IMR-90 (cell line): ENCODE measurements around the gene ACADS. TPM values are rescaled to one million over a fixed set of nuclear protein-coding genes. Genes with fewer than 3 reads are reported as not detected.

ENCODE experiments used
- ATAC-seq: fragments of 200-7000 bp; cut with Tn5 transposase; 2 replicates; pipeline ENCODE4 v1.9.1; 2020; ENCODE audit warnings: low read depth, mild to moderate bottlenecking, moderate library complexity
- BruUV-seq: library from RNA; stranded (reverse); fragments of 400-500 nt; replicated peaks from 2 replicates; lab custom pipeline; 2021; lab: Mats Ljungman, UMichigan
- CTCF ChIA-PET: fragments of 300-600 bp; formaldehyde crosslinking; extraction: SDS; loops from one replicate; lab custom pipeline; 2021; ENCODE audit warnings: antibody characterized with exemption; lab: Yijun Ruan, JAX
- POLR2A ChIA-PET: fragments of 300-600 bp; sonication (Branson Sonifier 250); formaldehyde crosslinking; loops from one replicate; lab custom pipeline; 2022; ENCODE audit warnings: antibody characterized with exemption; ENCODE audit not compliant: unreplicated experiment; lab: Charles Lee
- DNase-seq: peaks from one replicate; pipeline ENCODE4 v3.0.0; 2013
- H2AFZ ChIP-seq: replicated peaks from 2 replicates; pipeline ENCODE3; 2013; ENCODE audit warnings: low read length, mild to moderate bottlenecking; ENCODE audit not compliant: poor library complexity
- H2AK5ac ChIP-seq: 2 replicates; pipeline ENCODE4 v1.6.1; 2013; ENCODE audit warnings: low read depth, low read length, inconsistent platforms
- H2AK9ac ChIP-seq: replicated peaks from 2 replicates; pipeline ENCODE3; 2013; ENCODE audit warnings: mild to moderate bottlenecking, low read depth, low read length, moderate library complexity; ENCODE audit not compliant: poor library complexity
- H2BK120ac ChIP-seq: 2 replicates; pipeline ENCODE4 v1.6.1; 2013; ENCODE audit warnings: low read depth, low read length, inconsistent platforms
- H2BK15ac ChIP-seq: 3 replicates; pipeline ENCODE4 v1.6.1; 2013; ENCODE audit warnings: low read depth, low read length, inconsistent platforms
- H2BK20ac ChIP-seq: 2 replicates; pipeline ENCODE4 v1.6.1; 2013; ENCODE audit warnings: low read depth, mild to moderate bottlenecking, inconsistent platforms, low read length, moderate library complexity
- H2BK5ac ChIP-seq: 2 replicates; pipeline ENCODE4 v1.6.1; 2013; ENCODE audit warnings: mild to moderate bottlenecking, low read depth, low read length, inconsistent platforms; ENCODE audit not compliant: poor library complexity, severe bottlenecking
- H3K14ac ChIP-seq: replicated peaks from 2 replicates; pipeline ENCODE4 v1.6.1; 2013; ENCODE audit warnings: low read depth, low read length, inconsistent platforms
- H3K18ac ChIP-seq: 2 replicates; pipeline ENCODE4 v1.6.1; 2013; ENCODE audit warnings: low read depth, low read length, control low read depth
- H3K23ac ChIP-seq: 2 replicates; pipeline ENCODE4 v1.6.1; 2013; ENCODE audit warnings: low read depth, low read length, inconsistent platforms
- H3K27ac ChIP-seq: 2 replicates; pipeline ENCODE4 v1.5.1; 2013; ENCODE audit warnings: mild to moderate bottlenecking, control low read depth, low read length; ENCODE audit not compliant: insufficient read depth
- H3K27me3 ChIP-seq: 2 replicates; pipeline ENCODE4 v1.6.1; 2013; ENCODE audit warnings: low read length; ENCODE audit not compliant: control insufficient read depth, insufficient read depth
- H3K36me3 ChIP-seq: 2 replicates; pipeline ENCODE4 v1.6.1; 2013; ENCODE audit warnings: low read length, mixed read lengths; ENCODE audit not compliant: control insufficient read depth, insufficient read depth
- H3K4ac ChIP-seq: 2 replicates; pipeline ENCODE4 v1.6.1; 2013; ENCODE audit warnings: low read depth, low read length, inconsistent platforms
- H3K4me1 ChIP-seq: 2 replicates; pipeline ENCODE4 v1.6.1; 2013; ENCODE audit warnings: low read length, mixed read lengths; ENCODE audit not compliant: control insufficient read depth, insufficient read depth
- H3K4me2 ChIP-seq: 2 replicates; pipeline ENCODE4 v1.6.1; 2013; ENCODE audit warnings: low read depth, mild to moderate bottlenecking, control low read depth, low read length, moderate library complexity
- H3K4me3 ChIP-seq: 2 replicates; pipeline ENCODE4 v1.5.1; 2013; ENCODE audit warnings: low read depth, mild to moderate bottlenecking, control low read depth, low read length, moderate library complexity; ENCODE audit not compliant: insufficient read depth
- H3K56ac ChIP-seq: 2 replicates; pipeline ENCODE4 v1.6.1; 2013; ENCODE audit warnings: low read length, inconsistent platforms; ENCODE audit not compliant: insufficient read depth; ENCODE audit errors: extremely low read depth
- H3K79me1 ChIP-seq, 2 experiments: 2 replicates each; pipeline ENCODE4 v1.6.1; 2013; ENCODE audit warnings: low read length in 2 of 2, inconsistent platforms in 1 of 2, low read depth in 1 of 2
- H3K9ac ChIP-seq: 2 replicates; pipeline ENCODE4 v1.6.1; 2013; ENCODE audit warnings: low read depth, low read length, control low read depth
- H3K9me1 ChIP-seq: 2 replicates; pipeline ENCODE4 v1.6.1; 2013; ENCODE audit warnings: low read length, inconsistent platforms; ENCODE audit not compliant: insufficient read depth
- H3K9me3 ChIP-seq: 2 replicates; pipeline ENCODE4 v1.6.1; 2013; ENCODE audit warnings: low read length; ENCODE audit not compliant: control insufficient read depth, insufficient read depth
- H4K20me1 ChIP-seq: 2 replicates; pipeline ENCODE4 v1.6.1; 2013; ENCODE audit warnings: low read length, inconsistent platforms; ENCODE audit not compliant: insufficient read depth
- H4K5ac ChIP-seq: 2 replicates; pipeline ENCODE4 v1.6.1; 2013; ENCODE audit warnings: mild to moderate bottlenecking, low read depth, low read length, control low read depth
- H4K8ac ChIP-seq, 2 experiments: 2 replicates each; pipeline ENCODE4 v1.6.1; 2013; ENCODE audit warnings: low read depth in 2 of 2, low read length in 2 of 2, control low read depth in 1 of 2, inconsistent platforms in 1 of 2
- H4K91ac ChIP-seq: 2 replicates; pipeline ENCODE4 v1.6.1; 2013; ENCODE audit warnings: low read depth, low read length, inconsistent platforms; ENCODE audit not compliant: insufficient read depth
- CEBPB ChIP-seq: IDR thresholded peaks from 2 replicates; pipeline ENCODE4 v1.6.1; 2012; ENCODE audit warnings: low read depth, low read length, improper control_type of control experiment
- POLR2A ChIP-seq: IDR thresholded peaks from 2 replicates; pipeline ENCODE4 v1.6.1; 2012; ENCODE audit warnings: mild to moderate bottlenecking, low read depth, low read length
- RCOR1 ChIP-seq: IDR thresholded peaks from 2 replicates; pipeline ENCODE4 v1.6.1; 2012; ENCODE audit warnings: mild to moderate bottlenecking, low read length, improper control_type of control experiment; ENCODE audit not compliant: insufficient replicate concordance
- SMC3 ChIP-seq: fragments of 150-350 bp; IDR thresholded peaks from 2 replicates; pipeline ENCODE4 v1.6.1; 2016; ENCODE audit warnings: low read depth, mild to moderate bottlenecking, antibody characterized with exemption, low read length, moderate library complexity
- WGBS, 2 experiments: methylation state at CpG; one replicate each; pipeline versions ENCODE4 v1.1.5 to v1.1.7; 2013; ENCODE audit warnings: missing lambda C conversion rate in 2 of 2; ENCODE audit not compliant: insufficient read length in 1 of 2; ENCODE audit errors: extremely low coverage in 2 of 2; 5-methylcytosine and 5-hydroxymethylcytosine counted together
- dilution Hi-C: fragments of 300-500 bp; cut with HindIII; formaldehyde crosslinking; loops from one replicate; pipeline ENCODE4 v1.14.3; 2018; ENCODE audit warnings: low sequenced_read_pairs; ENCODE audit not compliant: unreplicated experiment
- in situ Hi-C: fragments of 300-500 bp; cut with MboI; formaldehyde crosslinking; loops from 3 replicates; pipeline ENCODE4 v1.14.3; 2019; ENCODE audit warnings: low sequenced_read_pairs, inconsistent platforms, mixed read lengths
- intact Hi-C: fragments of 100-400 bp; cut with micrococcal nuclease; formaldehyde crosslinking; loops from 2 replicates; pipeline ENCODE4 v1.10.0; 2022
- polyA plus RNA-seq, 3 experiments: library from polyadenylated mRNA; depleted of rRNA; stranded (reverse); fragments of >200 nt; gene quantifications; 2 replicates each; pipeline ENCODE4 v1.2.3, GENCODE V29; 2012; ENCODE audit warnings: low replicate concordance in 1 of 3
- total RNA-seq: library from RNA; depleted of rRNA; stranded (reverse); fragments of >200 nt; gene quantifications from 2 replicates; pipeline ENCODE4 v1.2.3, GENCODE V29; 2012

The ACADS gene
- total and polyA plus RNA-seq, 2 of the 4 experiments (the other 2 are of a cell fraction), result 2.9 to 5.5 TPM

DNA sequence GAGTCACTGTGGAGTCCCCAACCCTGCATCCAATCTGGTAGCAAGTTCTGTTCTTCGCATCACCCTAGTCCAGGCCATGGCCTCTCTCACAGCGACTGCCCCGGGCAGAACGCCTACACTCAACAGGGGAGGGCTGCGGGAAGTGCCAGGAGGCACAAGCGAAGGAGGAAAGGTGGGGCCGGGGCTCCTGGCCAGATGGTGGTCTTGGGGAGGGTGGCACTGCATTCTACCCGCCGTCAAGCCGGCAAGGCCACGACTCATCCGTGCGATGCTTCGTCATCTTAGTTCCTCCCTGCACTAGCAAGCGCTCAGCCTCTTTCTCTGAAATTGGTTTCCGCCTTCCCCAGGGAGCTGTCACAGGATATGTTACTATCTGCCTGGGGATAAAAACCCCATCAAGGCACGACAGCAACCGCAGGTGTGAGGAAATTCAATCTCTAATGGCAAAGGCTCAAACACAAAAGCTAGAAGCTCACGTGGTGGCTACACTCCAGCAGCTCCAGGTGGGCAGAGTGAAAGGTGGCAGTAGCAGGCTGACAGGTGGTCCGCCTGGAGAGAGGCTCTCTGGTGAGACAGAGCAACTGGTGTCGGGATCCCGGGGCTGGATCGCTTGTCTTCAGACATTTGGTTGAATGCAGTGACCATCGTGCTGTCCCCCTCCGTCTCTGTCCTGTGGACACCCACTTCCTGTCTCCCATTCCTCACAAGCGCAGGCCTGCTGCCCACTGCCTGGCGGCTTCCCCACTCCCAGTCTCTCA is 34.1 kb downstream of the ACADS start (continued):
- TF ChIP-seq POLR2A, result no peak

DNA sequence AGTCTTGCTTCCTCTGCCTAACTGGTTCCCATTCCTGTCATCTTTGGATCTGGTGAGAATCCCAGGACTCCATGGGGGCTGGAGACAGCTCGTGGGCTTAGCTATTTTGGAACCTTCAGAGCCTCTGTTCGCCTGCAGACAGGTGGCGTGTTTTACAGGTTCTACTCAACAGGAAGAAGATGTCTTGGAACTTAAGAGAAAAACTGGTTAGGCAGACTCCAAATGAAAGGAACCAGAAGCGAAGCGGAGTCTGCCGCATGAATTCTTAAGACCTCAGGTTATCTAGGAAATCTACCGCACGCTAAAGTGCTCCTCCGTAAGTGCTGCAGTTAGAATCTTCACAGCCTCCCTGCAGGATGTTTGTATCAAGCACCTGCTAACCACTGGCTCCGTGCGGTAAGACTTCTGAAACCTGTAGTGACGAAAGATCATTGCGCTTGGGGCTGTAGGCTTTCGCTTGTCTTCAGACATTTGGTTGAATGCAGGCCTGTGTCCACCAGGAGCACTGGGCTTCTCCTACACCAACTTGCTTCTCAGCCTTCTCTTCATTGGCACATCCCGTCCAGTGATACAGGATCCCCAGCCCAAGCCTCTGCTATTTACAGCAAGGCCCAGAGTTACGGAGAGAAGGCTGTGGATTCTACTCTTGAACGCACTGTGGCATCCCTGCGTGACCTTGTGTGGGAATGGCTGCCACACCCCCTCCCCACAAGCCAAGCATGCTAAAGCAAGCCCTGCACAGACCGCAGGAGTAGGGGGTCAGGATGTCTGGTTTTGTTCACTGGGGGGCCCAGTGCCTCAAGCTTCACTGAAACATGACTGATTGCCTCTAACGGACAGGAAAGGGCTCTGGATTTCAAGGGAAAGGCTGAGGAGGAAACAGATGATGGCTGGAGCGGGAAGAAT is 35.0 kb downstream of the ACADS start:
- no peaks in the 10 kb centered on the region for H4K20me1 ChIP-seq
- no peak overlapping the region for H2BK15ac ChIP-seq
- H2BK5ac ChIP-seq, result no peak overlapping the region
- H2BK120ac ChIP-seq, result no peak overlapping the region
- no peak overlapping the region for H4K91ac ChIP-seq
- intact Hi-C loops (loop anchor here (5.0 kb wide), 1 partner anchor 433 kb away; the partner anchor contains the start of gene PLA2G1B), in situ Hi-C loops (no loop called here), dilution Hi-C loops (no loop called here)
- no peaks in the 10 kb centered on the region; the same call in 1 of the 2 replicates for H3K9me1 ChIP-seq
- H3K4ac ChIP-seq, result no peak overlapping the region
- no peak overlapping the region for H3K9ac ChIP-seq
- H2AFZ ChIP-seq, result no peak overlapping the region
- no peaks in the 10 kb centered on the region for H3K4me1 ChIP-seq
- WGBS, 2 experiments, result 87% methylated on average over 9 of the region's 21 CpGs; no CpG with 5 or more reads in 1 of the 2 experiments
- H3K4me3 ChIP-seq, result no peak overlapping the region
- no peak overlapping the region for H3K4me2 ChIP-seq
- no peak overlapping the region for H4K5ac ChIP-seq
- H2BK20ac ChIP-seq, result no peak overlapping the region
- ChIA-PET CTCF (no interaction called here), POLR2A (no interaction called here)
- ATAC-seq (no peak), DNase-seq (no peak)
- TF ChIP-seq RCOR1, result no peak
- TF ChIP-seq SMC3, result no peak
- no peak for TF ChIP-seq CEBPB
- H3K36me3 ChIP-seq, result peaks cover 26% of the 10 kb centered on the region
- H2AK5ac ChIP-seq, result no peak overlapping the region
- no peak overlapping the region for H3K56ac ChIP-seq
- H4K8ac ChIP-seq, result no peak overlapping the region
- H3K27ac ChIP-seq, result no peak overlapping the region
- H3K27me3 ChIP-seq, result no peaks in the 10 kb centered on the region
- no TSS peak for BruUV-seq
- no peaks in the 10 kb centered on the region for H3K79me1 ChIP-seq
- no peak overlapping the region for H3K14ac ChIP-seq
- H3K18ac ChIP-seq, result no peak overlapping the region
- no peak overlapping the region for H2AK9ac ChIP-seq
- no peak overlapping the region for H3K23ac ChIP-seq
- H3K9me3 ChIP-seq, result no peaks in the 10 kb centered on the region
